GM12878 (cell line): ENCODE data around the gene CHRM1. TPM values are rescaled to one million over a fixed set of nuclear protein-coding genes. Genes with fewer than 3 reads are reported as not detected.

ENCODE experiments used
- ATAC-seq: fragments of 200-7000 bp; cut with Tn5 transposase; 3 replicates; pipeline ENCODE4 v1.9.1; 2020; ENCODE audit warnings: mild to moderate bottlenecking, moderate library complexity
- BruUV-seq: library from RNA; stranded (reverse); fragments of 400-500 nt; replicated peaks from 2 replicates; lab custom pipeline; 2021; lab: Mats Ljungman, UMichigan
- CTCF ChIA-PET: fragments of 300-600 bp; sonication (Branson Sonifier 250); formaldehyde crosslinking; extraction: SDS; loops from one replicate; lab custom pipeline; 2021; ENCODE audit warnings: inconsistent platforms; lab: Yijun Ruan, JAX
- POLR2A ChIA-PET: fragments of 350-600 bp; formaldehyde crosslinking; extraction: SDS; loops from one replicate; lab custom pipeline; 2021; ENCODE audit warnings: inconsistent platforms; lab: Charles Lee
- RAD21 ChIA-PET: fragments of 300-600 bp; sonication (Branson Sonifier 250); formaldehyde crosslinking; loops from one replicate; lab custom pipeline; 2023; ENCODE audit warnings: antibody characterized with exemption; ENCODE audit not compliant: unreplicated experiment; lab: Charles Lee
- SMC1A ChIA-PET: fragments of 300-600 bp; sonication (Branson Sonifier 250); formaldehyde crosslinking; loops from one replicate; lab custom pipeline; 2023; ENCODE audit not compliant: unreplicated experiment, uncharacterized antibody; lab: Charles Lee
- DNase-seq: peaks from one replicate; pipeline ENCODE4 v3.0.0-alpha.2; 2011; ENCODE audit warnings: low read depth, low spot score
- FAIRE-seq: peaks from 3 replicates; lab custom pipeline; 2011; peaks lifted over from hg19 to GRCh38; lab: Jason Lieb, UNC
- H2AFZ ChIP-seq: 2 replicates; pipeline ENCODE4 v1.6.0; 2011; ENCODE audit warnings: low read depth, low read length, control low read depth; ENCODE audit not compliant: control insufficient read depth
- H3K27ac ChIP-seq: 2 replicates; pipeline ENCODE4 v1.5.1; 2011; ENCODE audit warnings: control low read depth; ENCODE audit not compliant: control insufficient read depth, insufficient read depth
- H3K27me3 ChIP-seq, 2 experiments: replicated peaks in 1 of 2; 2 replicates each; pipeline versions ENCODE4 v1.6.0 to v1.6.1; 2011; ENCODE audit warnings: low read length in 1 of 2; ENCODE audit not compliant: control insufficient read depth in 2 of 2, insufficient read depth in 2 of 2
- H3K36me3 ChIP-seq, 2 experiments: 2 replicates each; pipeline ENCODE4 v1.5.1; 2011; ENCODE audit warnings: low read length in 1 of 2; ENCODE audit not compliant: control insufficient read depth in 2 of 2, insufficient read depth in 2 of 2
- H3K4me1 ChIP-seq: 2 replicates; pipeline ENCODE4 v1.6.1; 2011; ENCODE audit warnings: mild to moderate bottlenecking, low read length, moderate library complexity, mixed read lengths; ENCODE audit not compliant: control insufficient read depth, insufficient read depth
- H3K4me2 ChIP-seq: 2 replicates; pipeline ENCODE4 v1.6.0; 2011; ENCODE audit warnings: control low read depth; ENCODE audit not compliant: control insufficient read depth, insufficient read depth
- H3K4me3 ChIP-seq: fragments of 200-600 bp; sonication (generic); 2 replicates; pipeline ENCODE4 v1.5.1; 2016
- H3K79me2 ChIP-seq: 2 replicates; pipeline ENCODE4 v1.6.0; 2011; ENCODE audit warnings: low read length; ENCODE audit not compliant: control insufficient read depth, insufficient read depth
- H3K9ac ChIP-seq: 2 replicates; pipeline ENCODE4 v1.8.0; 2011; ENCODE audit warnings: low read length, control low read depth, mixed read lengths; ENCODE audit not compliant: control insufficient read depth, insufficient read depth
- H3K9me3 ChIP-seq: replicated peaks from 3 replicates; pipeline ENCODE4 v1.5.1; 2011; ENCODE audit warnings: mild to moderate bottlenecking, low read length; ENCODE audit not compliant: control insufficient read depth, insufficient read depth
- H4K20me1 ChIP-seq: 2 replicates; pipeline ENCODE4 v1.6.0; 2011; ENCODE audit not compliant: control insufficient read depth, insufficient read depth
- CEBPB ChIP-seq, 2 experiments: fragments of 150-350 bp in 1 of 2; IDR thresholded peaks; 2 replicates each; pipeline ENCODE4 v1.6.1; 2012 to 2014; ENCODE audit warnings: low read depth in 2 of 2, low read length in 2 of 2, borderline replicate concordance in 1 of 2, inconsistent platforms in 1 of 2
- DPF2 ChIP-seq: fragments of 450-650 bp; IDR thresholded peaks from 2 replicates; pipeline ENCODE4 v1.6.1; 2017; ENCODE audit warnings: mild to moderate bottlenecking
- HCFC1 ChIP-seq: fragments of 150-350 bp; IDR thresholded peaks from 2 replicates; pipeline ENCODE4 v1.6.1; 2014; ENCODE audit warnings: low read length
- HDGF ChIP-seq: fragments of 450-650 bp; IDR thresholded peaks from 2 replicates; pipeline ENCODE4 v1.6.1; 2016; ENCODE audit warnings: antibody characterized with exemption
- LARP7 ChIP-seq: fragments of 450-650 bp; IDR thresholded peaks from 2 replicates; pipeline ENCODE4 v1.6.1; 2017; ENCODE audit warnings: mild to moderate bottlenecking
- MEF2B ChIP-seq: fragments of 450-650 bp; IDR thresholded peaks from 2 replicates; pipeline ENCODE4 v1.6.1; 2018; ENCODE audit warnings: mild to moderate bottlenecking, moderate library complexity; ENCODE audit not compliant: partially characterized antibody, poor library complexity, severe bottlenecking
- NRF1 ChIP-seq: conservative IDR thresholded peaks from 2 replicates; pipeline ENCODE4 v1.6.1; 2011; ENCODE audit warnings: mild to moderate bottlenecking, low read depth, low read length, improper control_type of control experiment
- SUPT20H ChIP-seq: IDR thresholded peaks from 2 replicates; pipeline ENCODE4 v1.6.1; 2011; ENCODE audit warnings: low read depth, mild to moderate bottlenecking, low read length, moderate library complexity, borderline replicate concordance; ENCODE audit not compliant: control insufficient read depth
- TBL1XR1 ChIP-seq: IDR thresholded peaks from 2 replicates; pipeline ENCODE4 v1.6.1; 2012; ENCODE audit warnings: low read depth, low read length, improper control_type of control experiment
- ZNF217 ChIP-seq: fragments of 450-650 bp; IDR thresholded peaks from 2 replicates; pipeline ENCODE4 v1.6.1; 2017; ENCODE audit warnings: antibody characterized with exemption, mild to moderate bottlenecking
- ZNF622 ChIP-seq: fragments of 450-650 bp; IDR thresholded peaks from 2 replicates; pipeline ENCODE4 v1.6.1; 2017; ENCODE audit warnings: mild to moderate bottlenecking, inconsistent platforms
- WGBS: methylation state at CpG from one replicate; pipeline ENCODE4 v1.1.6; 2016; ENCODE audit warnings: low lambda C conversion rate; ENCODE audit not compliant: insufficient replicate concordance, insufficient coverage; ENCODE audit errors: missing lambda C conversion rate; 5-methylcytosine and 5-hydroxymethylcytosine counted together
- in situ Hi-C: fragments of 300-500 bp; cut with MboI; formaldehyde crosslinking; loops from 9 replicates; pipeline ENCODE4 v1.14.3; 2018; ENCODE audit warnings: mixed read lengths
- intact Hi-C: fragments of 100-400 bp; cut with micrococcal nuclease; formaldehyde crosslinking; loops from one replicate; pipeline ENCODE4 v1.14.2; 2022; ENCODE audit not compliant: unreplicated experiment
- polyA plus RNA-seq, 11 experiments: library from polyadenylated mRNA; depleted of rRNA in 4 of 11; unstranded in 6 of 11; stranded (reverse) in 5 of 11; fragments of >200 nt; fragmentation: Nextera tagmentation in 4 of 11; fragmentation: Illumina TruSeq in 1 of 11; extraction: Ambion mirVana in 4 of 11; extraction: Trizol in 1 of 11; gene quantifications; 1 replicate in 1 of 11; 2 replicates in 10 of 11; pipeline versions ENCODE4 v1.2.1 to v1.2.3, GENCODE V29; 2011 to 2016; ENCODE audit warnings: inconsistent platforms in 2 of 11, missing spikeins in 2 of 11, low read depth in 1 of 11
- total RNA-seq, 4 experiments: library from RNA; depleted of rRNA in 3 of 4; stranded (reverse); fragments of >200 nt in 3 of 4; fragmentation: Illumina TruSeq in 1 of 4; extraction: Trizol in 1 of 4; gene quantifications; 2 replicates each; pipeline versions ENCODE4 v1.2.1 to v1.2.3, GENCODE V29; 2013 to 2021
- TF ChIP-seq, protein P1 (sequence below): fragments of 450-650 bp; IDR thresholded peaks from 2 replicates; pipeline ENCODE4 v1.6.1; 2017; ENCODE audit warnings: mild to moderate bottlenecking, moderate library complexity
- TF ChIP-seq, protein P2 (sequence below): fragments of 450-650 bp; formaldehyde crosslinking; IDR thresholded peaks from 2 replicates; pipeline ENCODE4 v1.4.0; 2022; ENCODE audit warnings: mild to moderate bottlenecking, moderate library complexity
- TF ChIP-seq, protein P3 (sequence below): IDR thresholded peaks from 2 replicates; pipeline ENCODE4 v1.6.1; 2011; ENCODE audit warnings: borderline replicate concordance, low read depth, mild to moderate bottlenecking, moderate library complexity, mixed read lengths, low read length; ENCODE audit not compliant: insufficient read depth; ENCODE audit errors: extremely low read length

Gene CHRM1
- total and polyA plus RNA-seq, 10 of the 15 experiments (the other 5 are each of a cell fraction or from before 2014, with no cell fraction given) = not detected

DNA sequence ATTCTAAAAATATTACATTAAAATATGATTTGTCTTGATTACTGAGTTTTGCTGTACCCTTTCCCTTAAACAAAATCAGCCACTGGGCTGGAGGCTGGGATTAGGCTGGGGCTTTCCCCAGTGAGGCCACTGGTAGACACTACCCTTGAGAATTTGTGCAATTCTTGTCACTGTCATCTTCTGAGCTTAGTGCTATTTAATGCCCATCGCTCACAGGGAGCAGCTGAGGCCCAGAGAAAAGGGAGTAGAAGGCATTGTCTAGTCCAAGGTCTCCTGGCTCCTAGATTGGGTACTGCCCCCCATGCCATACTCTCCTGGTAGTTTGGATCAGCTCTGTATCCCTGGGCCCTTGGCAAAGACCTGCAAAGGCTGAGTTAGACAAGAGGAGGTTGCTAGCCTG lies 6.7 kb downstream of the CHRM1 start (continued):
- TF ChIP-seq, protein P1, sequence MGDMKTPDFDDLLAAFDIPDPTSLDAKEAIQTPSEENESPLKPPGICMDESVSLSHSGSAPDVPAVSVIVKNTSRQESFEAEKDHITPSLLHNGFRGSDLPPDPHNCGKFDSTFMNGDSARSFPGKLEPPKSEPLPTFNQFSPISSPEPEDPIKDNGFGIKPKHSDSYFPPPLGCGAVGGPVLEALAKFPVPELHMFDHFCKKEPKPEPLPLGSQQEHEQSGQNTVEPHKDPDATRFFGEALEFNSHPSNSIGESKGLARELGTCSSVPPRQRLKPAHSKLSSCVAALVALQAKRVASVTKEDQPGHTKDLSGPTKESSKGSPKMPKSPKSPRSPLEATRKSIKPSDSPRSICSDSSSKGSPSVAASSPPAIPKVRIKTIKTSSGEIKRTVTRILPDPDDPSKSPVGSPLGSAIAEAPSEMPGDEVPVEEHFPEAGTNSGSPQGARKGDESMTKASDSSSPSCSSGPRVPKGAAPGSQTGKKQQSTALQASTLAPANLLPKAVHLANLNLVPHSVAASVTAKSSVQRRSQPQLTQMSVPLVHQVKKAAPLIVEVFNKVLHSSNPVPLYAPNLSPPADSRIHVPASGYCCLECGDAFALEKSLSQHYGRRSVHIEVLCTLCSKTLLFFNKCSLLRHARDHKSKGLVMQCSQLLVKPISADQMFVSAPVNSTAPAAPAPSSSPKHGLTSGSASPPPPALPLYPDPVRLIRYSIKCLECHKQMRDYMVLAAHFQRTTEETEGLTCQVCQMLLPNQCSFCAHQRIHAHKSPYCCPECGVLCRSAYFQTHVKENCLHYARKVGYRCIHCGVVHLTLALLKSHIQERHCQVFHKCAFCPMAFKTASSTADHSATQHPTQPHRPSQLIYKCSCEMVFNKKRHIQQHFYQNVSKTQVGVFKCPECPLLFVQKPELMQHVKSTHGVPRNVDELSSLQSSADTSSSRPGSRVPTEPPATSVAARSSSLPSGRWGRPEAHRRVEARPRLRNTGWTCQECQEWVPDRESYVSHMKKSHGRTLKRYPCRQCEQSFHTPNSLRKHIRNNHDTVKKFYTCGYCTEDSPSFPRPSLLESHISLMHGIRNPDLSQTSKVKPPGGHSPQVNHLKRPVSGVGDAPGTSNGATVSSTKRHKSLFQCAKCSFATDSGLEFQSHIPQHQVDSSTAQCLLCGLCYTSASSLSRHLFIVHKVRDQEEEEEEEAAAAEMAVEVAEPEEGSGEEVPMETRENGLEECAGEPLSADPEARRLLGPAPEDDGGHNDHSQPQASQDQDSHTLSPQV = no peak
- TF ChIP-seq ZNF622 (no peak), TBL1XR1 (no peak)

DNA sequence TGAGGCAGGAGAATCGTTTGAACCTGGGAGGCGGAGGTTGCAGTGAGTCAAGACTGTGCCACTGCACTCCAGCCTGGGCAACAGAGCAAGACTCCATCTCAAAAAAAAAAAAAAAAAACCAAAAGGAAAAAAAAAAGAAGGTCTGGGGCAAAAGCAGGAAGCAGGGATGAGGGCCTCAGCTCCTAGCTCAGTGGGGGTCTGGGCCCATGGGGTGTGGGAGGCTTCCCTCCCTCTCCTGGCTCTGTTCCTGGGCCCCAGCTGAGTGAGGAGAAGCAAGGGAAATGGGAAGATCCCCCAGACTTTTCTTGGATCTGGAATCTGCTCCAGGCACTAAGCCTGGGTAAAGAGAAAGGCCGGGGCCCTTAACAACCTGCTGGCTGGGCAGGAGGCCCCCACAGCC lies 8.9 kb downstream of the CHRM1 start:
- H3K36me3 ChIP-seq = no peaks in the 10 kb centered on the region
- WGBS = 33% methylated on average over 3 of the region's 3 CpGs
- DNase-seq = no peak
- no peak for TF ChIP-seq MEF2B
- TF ChIP-seq, protein P2, sequence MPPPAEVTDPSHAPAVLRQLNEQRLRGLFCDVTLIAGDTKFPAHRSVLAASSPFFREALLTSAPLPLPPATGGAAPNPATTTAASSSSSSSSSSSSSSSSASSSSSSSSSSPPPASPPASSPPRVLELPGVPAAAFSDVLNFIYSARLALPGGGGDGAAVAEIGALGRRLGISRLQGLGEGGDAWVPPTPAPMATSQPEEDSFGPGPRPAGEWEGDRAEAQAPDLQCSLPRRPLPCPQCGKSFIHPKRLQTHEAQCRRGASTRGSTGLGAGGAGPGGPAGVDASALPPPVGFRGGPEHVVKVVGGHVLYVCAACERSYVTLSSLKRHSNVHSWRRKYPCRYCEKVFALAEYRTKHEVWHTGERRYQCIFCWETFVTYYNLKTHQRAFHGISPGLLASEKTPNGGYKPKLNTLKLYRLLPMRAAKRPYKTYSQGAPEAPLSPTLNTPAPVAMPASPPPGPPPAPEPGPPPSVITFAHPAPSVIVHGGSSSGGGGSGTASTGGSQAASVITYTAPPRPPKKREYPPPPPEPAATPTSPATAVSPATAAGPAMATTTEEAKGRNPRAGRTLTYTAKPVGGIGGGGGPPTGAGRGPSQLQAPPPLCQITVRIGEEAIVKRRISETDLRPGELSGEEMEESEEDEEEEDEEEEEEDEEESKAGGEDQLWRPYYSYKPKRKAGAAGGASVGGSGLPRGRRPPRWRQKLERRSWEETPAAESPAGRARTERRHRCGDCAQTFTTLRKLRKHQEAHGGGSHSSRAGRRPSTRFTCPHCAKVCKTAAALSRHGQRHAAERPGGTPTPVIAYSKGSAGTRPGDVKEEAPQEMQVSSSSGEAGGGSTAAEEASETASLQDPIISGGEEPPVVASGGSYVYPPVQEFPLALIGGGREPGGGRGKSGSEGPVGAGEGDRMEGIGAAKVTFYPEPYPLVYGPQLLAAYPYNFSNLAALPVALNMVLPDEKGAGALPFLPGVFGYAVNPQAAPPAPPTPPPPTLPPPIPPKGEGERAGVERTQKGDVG (CRISPR knock-in tag) = no peak
- no peak for TF ChIP-seq SUPT20H
- no peak for TF ChIP-seq NRF1
- no peak for TF ChIP-seq HDGF
- no peak for TF ChIP-seq HCFC1
- no peak for TF ChIP-seq ZNF217
- TF ChIP-seq DPF2 = no peak
- no peak for TF ChIP-seq LARP7
- no peak for TF ChIP-seq CEBPB (IDR thresholded peaks at IDR 0.05; ENCODE audit: borderline replicate concordance in 1 of 2, low read depth in 2 of 2, low read length in 2 of 2)
- TF ChIP-seq, protein P3, sequence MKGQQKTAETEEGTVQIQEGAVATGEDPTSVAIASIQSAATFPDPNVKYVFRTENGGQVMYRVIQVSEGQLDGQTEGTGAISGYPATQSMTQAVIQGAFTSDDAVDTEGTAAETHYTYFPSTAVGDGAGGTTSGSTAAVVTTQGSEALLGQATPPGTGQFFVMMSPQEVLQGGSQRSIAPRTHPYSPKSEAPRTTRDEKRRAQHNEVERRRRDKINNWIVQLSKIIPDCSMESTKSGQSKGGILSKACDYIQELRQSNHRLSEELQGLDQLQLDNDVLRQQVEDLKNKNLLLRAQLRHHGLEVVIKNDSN = no peak
- TF ChIP-seq, all 136 proteins: peak for 0
- Histone ChIP-seq H3K27me3 (no peaks in the 10 kb centered on the region; a peak in 2 of 4 replicates), H3K79me2 (no peaks in the 10 kb centered on the region), H4K20me1 (no peaks in the 10 kb centered on the region), H3K27ac (no peak overlapping the region), H3K9ac (no peak overlapping the region), H3K4me3 (no peak overlapping the region), H3K4me2 (no peak overlapping the region), H3K4me1 (no peaks in the 10 kb centered on the region), H3K9me3 (no peaks in the 10 kb centered on the region), H2AFZ (no peak overlapping the region)
- POLR2A ChIA-PET = no interaction called here
- in situ Hi-C loops = no loop called here
- CTCF ChIA-PET = interaction anchor here (0.6 to 11.9 kb wide), 2 partner anchors 109 to 493 kb away, joined by 3 to 327 read pairs; no protein-coding TSS in a partner anchor
- intact Hi-C loops = no loop called here
- BruUV-seq = no TSS peak
- no peak for ATAC-seq
- RAD21 ChIA-PET = interaction anchor here (3.7 kb wide), 1 partner anchor 111 kb away, joined by 22 read pairs; no protein-coding TSS in a partner anchor
- SMC1A ChIA-PET = no interaction called here
- no peak for FAIRE-seq
